B cell (primary cell): Measurements from ENCODE around the gene ZCCHC24.

Experiments used
- CTCF ChIP-seq: fragments of 200-600 bp; IDR thresholded peaks from one replicate; pipeline ENCODE4 v1.8.0; 2022; ENCODE audit warnings: antibody characterized with exemption, mild to moderate bottlenecking
- EZH2 ChIP-seq: IDR thresholded peaks from 2 replicates; pipeline ENCODE4 v1.6.1; 2012; ENCODE audit warnings: borderline replicate concordance, low read depth, mild to moderate bottlenecking, moderate library complexity, low read length; ENCODE audit not compliant: insufficient read depth, poor library complexity, severe bottlenecking

DNA sequence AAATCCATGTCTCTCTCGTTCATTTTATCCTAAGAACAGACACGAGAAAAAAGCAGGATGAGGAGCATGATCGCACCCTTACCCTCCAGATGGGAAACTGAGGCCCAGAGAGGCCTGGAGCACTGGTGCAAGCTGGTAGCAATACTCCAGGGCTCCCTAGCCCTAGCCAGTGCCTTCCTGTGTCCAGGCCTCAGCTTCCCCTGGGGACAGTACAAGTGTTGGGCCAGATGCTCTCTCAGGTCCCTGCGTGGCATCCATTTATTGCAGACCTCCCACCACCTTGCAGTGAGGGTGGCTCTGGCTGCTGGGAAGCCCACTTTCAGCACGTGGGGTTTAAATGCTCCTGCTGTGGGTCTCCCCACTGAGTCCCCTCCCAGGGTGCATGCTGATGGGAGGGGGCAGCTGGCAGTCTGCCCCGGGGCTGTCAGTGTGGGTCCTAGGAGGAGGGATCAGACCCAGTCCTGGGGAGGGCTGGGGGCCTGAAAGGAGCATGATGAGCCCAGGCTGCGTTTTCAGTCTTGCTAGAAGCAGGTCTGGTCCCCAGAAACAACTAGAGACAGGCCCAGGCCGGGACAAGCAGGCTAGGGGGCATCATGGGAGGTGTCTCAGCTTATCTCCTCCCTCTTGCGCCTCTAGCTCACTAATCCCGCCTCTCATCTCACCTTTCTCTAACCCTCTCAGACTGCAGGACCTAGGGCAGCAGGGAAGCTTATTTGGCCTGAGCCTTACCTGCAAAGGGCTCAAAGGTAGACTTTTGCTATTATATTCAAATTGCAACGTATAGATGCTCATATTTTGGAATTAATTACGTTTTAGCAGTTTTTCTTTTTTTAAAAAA is 98.8 kb downstream of the ZCCHC24 start:
- TF ChIP-seq CTCF (no peak), EZH2 (no peak)
